GM12878 (cell line): ENCODE results near the gene BLCAP.

Source experiments
- PBX3 ChIP-seq: IDR thresholded peaks from 2 replicates; pipeline ENCODE4 v1.6.1; 2011; ENCODE audit warnings: mild to moderate bottlenecking, low read depth, low read length, moderate library complexity; ENCODE audit not compliant: insufficient replicate concordance
- SMC3 ChIP-seq: IDR thresholded peaks from 2 replicates; pipeline ENCODE4 v1.6.1; 2011; ENCODE audit warnings: low read length, improper control_type of control experiment, borderline replicate concordance

- TF ChIP-seq SMC3 (no peak), PBX3 (no peak)
Observed at GRCh38 chr20:37492945-37493344, 34.7 kb downstream of the BLCAP start.
